ENCODE data around the gene RNPS1.

The RNPS1 gene

GRCh38 chr16:2237102-2237482 is 30.8 kb downstream of the RNPS1 start:
- in situ Hi-C loops (cut with HindIII; ENCODE audit: low sequenced_read_pairs), result no loop called here

GRCh38 chr16:2236337-2237101 is 31.4 kb downstream of the RNPS1 start, which contains the start of gene DNASE1L2:
DNASE1L2 (plus strand) TSS chr16:2236444; CDS start chr16:2236817, 373 bp downstream.
- in situ Hi-C loops (cut with HindIII; ENCODE audit: low sequenced_read_pairs), result no loop called here

GRCh38 chr16:2235695-2236336 is 32.1 kb downstream of the RNPS1 start:
- in situ Hi-C loops (cut with HindIII; ENCODE audit: low sequenced_read_pairs), result no loop called here

GRCh38 chr16:2235234-2235651 is 32.7 kb downstream of the RNPS1 start:
- in situ Hi-C loops (cut with HindIII; ENCODE audit: low sequenced_read_pairs), result no loop called here

- in situ Hi-C loops (cut with HindIII; ENCODE audit: low sequenced_read_pairs), result no loop called here
Observed at GRCh38 chr16:2234813-2235170, 33.1 kb downstream of the RNPS1 start.

- in situ Hi-C loops (cut with HindIII; ENCODE audit: low sequenced_read_pairs), result no loop called here
Observed at GRCh38 chr16:2233872-2234812, 33.8 kb downstream of the RNPS1 start.

GRCh38 chr16:2233046-2233775 is 34.7 kb downstream of the RNPS1 start:
- in situ Hi-C loops (cut with HindIII; ENCODE audit: low sequenced_read_pairs), result no loop called here

GRCh38 chr16:2232094-2232990 is 35.6 kb downstream of the RNPS1 start:
- in situ Hi-C loops (cut with HindIII; ENCODE audit: low sequenced_read_pairs), result no loop called here

GRCh38 chr16:2231016-2231931 is 36.7 kb downstream of the RNPS1 start:
- in situ Hi-C loops (cut with HindIII; ENCODE audit: low sequenced_read_pairs), result no loop called here

GRCh38 chr16:2230376-2230775 is 37.5 kb downstream of the RNPS1 start:
- in situ Hi-C loops (cut with HindIII; ENCODE audit: low sequenced_read_pairs), result no loop called here

GRCh38 chr16:2229632-2230250 is 38.2 kb downstream of the RNPS1 start:
- in situ Hi-C loops (cut with HindIII; ENCODE audit: low sequenced_read_pairs), result no loop called here

- in situ Hi-C loops (cut with HindIII; ENCODE audit: low sequenced_read_pairs), result no loop called here
Observed at GRCh38 chr16:2229091-2229490, 38.8 kb downstream of the RNPS1 start.

GRCh38 chr16:2228161-2228824 is 39.6 kb downstream of the RNPS1 start:
- in situ Hi-C loops (cut with HindIII; ENCODE audit: low sequenced_read_pairs), result no loop called here

- in situ Hi-C loops (cut with HindIII; ENCODE audit: low sequenced_read_pairs), result no loop called here
Observed at GRCh38 chr16:2226918-2227317, 41.0 kb downstream of the RNPS1 start.

GRCh38 chr16:2226245-2226793 is 41.6 kb downstream of the RNPS1 start:
- in situ Hi-C loops (cut with HindIII; ENCODE audit: low sequenced_read_pairs), result no loop called here

GRCh38 chr16:2223942-2224486 is 43.9 kb downstream of the RNPS1 start:
- in situ Hi-C loops (cut with HindIII; ENCODE audit: low sequenced_read_pairs), result no loop called here
